ENCODE measurements around the gene SLC11A2.
"Not testable (repeated sequence)": the region's sequence is repeated elsewhere in the genome, so short reads cannot be mapped to it uniquely, and the experiment has no call there.

Gene SLC11A2

GRCh38 chr12:50955288-50955687 is 70.9 kb downstream of the SLC11A2 start:
- no peak overlapping the region for H3K4ac ChIP-seq (ENCODE audit: low read depth, low read length)

GRCh38 chr12:50954789-50955188 is 71.4 kb downstream of the SLC11A2 start:
- H2BK12ac ChIP-seq (ENCODE audit: low read length); H3K9me3 ChIP-seq (ENCODE audit: insufficient read depth, low read depth, low read length); H4K12ac ChIP-seq (ENCODE audit: low read depth, low read length); H4K91ac ChIP-seq (ENCODE audit: low read depth, low read length); H3K4me3 ChIP-seq (ENCODE audit: low read depth, low read length); H3K14ac ChIP-seq (ENCODE audit: low read length); DNase-seq; H3K79me1 ChIP-seq (ENCODE audit: low read length); H2BK5ac ChIP-seq (ENCODE audit: low read depth, low read length, poor library complexity); H3K27me3 ChIP-seq (ENCODE audit: insufficient read depth, low read length); H2AFZ ChIP-seq (ENCODE audit: insufficient read depth, low read length, poor library complexity); H3K79me2 ChIP-seq (ENCODE audit: control insufficient read depth, insufficient read depth, low read length, poor library complexity); H3K23ac ChIP-seq (ENCODE audit: low read length); H3K9ac ChIP-seq (ENCODE audit: low read length); H3K4me2 ChIP-seq (ENCODE audit: low read length); H3K27ac ChIP-seq (ENCODE audit: low read depth, low read length); H2AK5ac ChIP-seq (ENCODE audit: low read length); H2BK120ac ChIP-seq (ENCODE audit: insufficient read depth, low read length, poor library complexity); H4K8ac ChIP-seq (ENCODE audit: low read depth, low read length); H3K4me1 ChIP-seq (ENCODE audit: control insufficient read depth in 1 of 2, insufficient read depth in 2 of 2, low read length in 2 of 2); H3K36me3 ChIP-seq (ENCODE audit: control insufficient read depth in 1 of 2, insufficient read depth in 2 of 2, low read length in 2 of 2); H3K18ac ChIP-seq (ENCODE audit: low read length); H3K4ac ChIP-seq (ENCODE audit: low read depth, low read length): not testable (repeated sequence)
- WGBS (ENCODE audit: extremely low coverage, insufficient coverage, insufficient read length), result no CpG with 5 or more reads among the region's 2 CpGs

More at GRCh38 chr12:50955288-50955687, 70.9 kb downstream of the SLC11A2 start:
- Histone ChIP-seq H4K91ac (ENCODE audit: low read depth, low read length) (no peak overlapping the region), H3K9me3 (ENCODE audit: insufficient read depth, low read depth, low read length) (no peaks in the 10 kb centered on the region), H3K36me3 (ENCODE audit: control insufficient read depth in 1 of 2, insufficient read depth in 2 of 2, low read length in 2 of 2) (no peaks in the 10 kb centered on the region), H3K4me1 (ENCODE audit: control insufficient read depth in 1 of 2, insufficient read depth in 2 of 2, low read length in 2 of 2) (no peaks in the 10 kb centered on the region), H3K79me1 (ENCODE audit: low read length) (no peaks in the 10 kb centered on the region), H3K9ac (ENCODE audit: low read length) (no peak overlapping the region), H3K23ac (ENCODE audit: low read length) (no peak overlapping the region), H3K4me3 (ENCODE audit: low read depth, low read length) (no peak overlapping the region), H2AFZ (ENCODE audit: insufficient read depth, low read length, poor library complexity) (no peak overlapping the region), H3K14ac (ENCODE audit: low read length) (no peak overlapping the region), H3K18ac (ENCODE audit: low read length) (no peak overlapping the region), H4K8ac (ENCODE audit: low read depth, low read length) (no peak overlapping the region), H2BK120ac (ENCODE audit: insufficient read depth, low read length, poor library complexity) (no peak overlapping the region), H3K79me2 (ENCODE audit: control insufficient read depth, insufficient read depth, low read length, poor library complexity) (no peaks in the 10 kb centered on the region), H3K4me2 (ENCODE audit: low read length) (no peak overlapping the region), H3K27ac (ENCODE audit: low read depth, low read length) (no peak overlapping the region), H3K27me3 (ENCODE audit: insufficient read depth, low read length) (no peaks in the 10 kb centered on the region), H4K12ac (ENCODE audit: low read depth, low read length) (no peak overlapping the region), H2BK5ac (ENCODE audit: low read depth, low read length, poor library complexity) (no peak overlapping the region), H2AK5ac (ENCODE audit: low read length) (no peak overlapping the region), H2BK12ac (ENCODE audit: low read length) (no peak overlapping the region)
- no CpG with 5 or more reads among the region's 1 CpG for WGBS (ENCODE audit: extremely low coverage, insufficient coverage, insufficient read length)
- no peak for DNase-seq

DNA sequence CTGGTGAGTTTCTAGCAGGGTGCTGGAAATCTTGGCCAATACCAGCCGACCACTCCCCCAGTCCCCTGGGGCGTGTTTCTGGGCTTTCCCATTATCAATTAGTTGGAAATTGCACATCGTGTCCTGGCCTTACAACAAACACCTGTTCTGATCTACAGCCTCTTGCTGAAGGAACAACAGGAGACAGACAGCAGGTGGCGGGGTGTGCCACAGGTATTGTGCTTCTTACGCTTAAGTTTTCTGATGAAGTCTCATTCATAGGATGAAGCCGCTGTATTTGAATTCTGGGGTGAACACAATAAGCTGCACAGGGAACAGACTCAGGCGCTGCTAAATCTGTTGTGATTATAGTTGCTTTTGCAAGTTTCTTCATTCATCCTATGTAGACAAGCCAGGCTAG is 73.1 kb downstream of the SLC11A2 start:
- no CpG with 5 or more reads among the region's 7 CpGs for WGBS (ENCODE audit: extremely low coverage, insufficient coverage, insufficient read length)
- Histone ChIP-seq H4K8ac (ENCODE audit: low read depth, low read length) (no peak overlapping the region), H3K79me1 (ENCODE audit: low read length) (no peaks in the 10 kb centered on the region), H2AFZ (ENCODE audit: insufficient read depth, low read length, poor library complexity) (no peak overlapping the region), H3K14ac (ENCODE audit: low read length) (no peak overlapping the region), H4K91ac (ENCODE audit: low read depth, low read length) (no peak overlapping the region), H3K4me1 (ENCODE audit: control insufficient read depth in 1 of 2, insufficient read depth in 2 of 2, low read length in 2 of 2) (no peaks in the 10 kb centered on the region), H3K4me3 (ENCODE audit: low read depth, low read length) (no peak overlapping the region), H2BK120ac (ENCODE audit: insufficient read depth, low read length, poor library complexity) (no peak overlapping the region), H2BK12ac (ENCODE audit: low read length) (no peak overlapping the region), H3K4me2 (ENCODE audit: low read length) (no peak overlapping the region), H3K4ac (ENCODE audit: low read depth, low read length) (no peak overlapping the region), H3K79me2 (ENCODE audit: control insufficient read depth, insufficient read depth, low read length, poor library complexity) (no peaks in the 10 kb centered on the region), H2BK5ac (ENCODE audit: low read depth, low read length, poor library complexity) (no peak overlapping the region), H2AK5ac (ENCODE audit: low read length) (no peak overlapping the region), H4K12ac (ENCODE audit: low read depth, low read length) (no peak overlapping the region), H3K18ac (ENCODE audit: low read length) (no peak overlapping the region), H3K36me3 (ENCODE audit: control insufficient read depth in 1 of 2, insufficient read depth in 2 of 2, low read length in 2 of 2) (no peaks in the 10 kb centered on the region), H3K9ac (ENCODE audit: low read length) (no peak overlapping the region), H3K23ac (ENCODE audit: low read length) (no peak overlapping the region), H3K27ac (ENCODE audit: low read depth, low read length) (no peak overlapping the region), H3K27me3 (ENCODE audit: insufficient read depth, low read length) (no peaks in the 10 kb centered on the region), H3K9me3 (ENCODE audit: insufficient read depth, low read depth, low read length) (peaks cover 1% of the 10 kb centered on the region)
- no peak for DNase-seq

- Histone ChIP-seq H2AK5ac (ENCODE audit: low read length) (no peak within 1 kb of the TSS), H3K79me1 (ENCODE audit: low read length) (no peaks in the 10 kb centered on the region), H3K4me1 (ENCODE audit: control insufficient read depth in 1 of 2, insufficient read depth in 2 of 2, low read length in 2 of 2) (no peaks in the 10 kb centered on the region), H3K4me2 (ENCODE audit: low read length) (no peak within 1 kb of the TSS), H3K4ac (ENCODE audit: low read depth, low read length) (no peak within 1 kb of the TSS), H3K9me3 (ENCODE audit: insufficient read depth, low read depth, low read length) (peaks cover 1% of the 10 kb centered on the region), H3K9ac (ENCODE audit: low read length) (no peak within 1 kb of the TSS), H3K14ac (ENCODE audit: low read length) (no peak within 1 kb of the TSS), H4K12ac (ENCODE audit: low read depth, low read length) (no peak within 1 kb of the TSS), H3K36me3 (ENCODE audit: control insufficient read depth in 1 of 2, insufficient read depth in 2 of 2, low read length in 2 of 2) (no peaks in the 10 kb centered on the region), H4K91ac (ENCODE audit: low read depth, low read length) (no peak within 1 kb of the TSS), H3K23ac (ENCODE audit: low read length) (no peak within 1 kb of the TSS), H3K27ac (ENCODE audit: low read depth, low read length) (no peak within 1 kb of the TSS), H3K18ac (ENCODE audit: low read length) (no peak within 1 kb of the TSS), H2BK12ac (ENCODE audit: low read length) (no peak within 1 kb of the TSS), H2BK5ac (ENCODE audit: low read depth, low read length, poor library complexity) (no peak within 1 kb of the TSS), H2AFZ (ENCODE audit: insufficient read depth, low read length, poor library complexity) (no peak within 1 kb of the TSS), H4K8ac (ENCODE audit: low read depth, low read length) (no peak within 1 kb of the TSS), H2BK120ac (ENCODE audit: insufficient read depth, low read length, poor library complexity) (no peak within 1 kb of the TSS), H3K4me3 (ENCODE audit: low read depth, low read length) (no peak within 1 kb of the TSS), H3K27me3 (ENCODE audit: insufficient read depth, low read length) (no peaks in the 10 kb centered on the region), H3K79me2 (ENCODE audit: control insufficient read depth, insufficient read depth, low read length, poor library complexity) (no peaks in the 10 kb centered on the region)
- no CpG with 5 or more reads among the region's 19 CpGs for WGBS (ENCODE audit: extremely low coverage, insufficient coverage, insufficient read length)
- DNase-seq, result no peak
Measured at GRCh38 chr12:50952510-50952909, 73.7 kb downstream of the SLC11A2 start, which contains the start of gene HIGD1C. TSS of gene HIGD1C (plus strand) at chr12:50952544. CDS start at chr12:50953999, 1,455 bp downstream.

Data from trophoblast cell (in vitro differentiated cells and primary cell).